IPS-18a (cell line): ENCODE measurements around the gene PTPRN2.

Source experiments
- H3K27ac ChIP-seq: one replicate; pipeline ENCODE4 v1.5.1; 2013; ENCODE audit warnings: low read length
- H3K27me3 ChIP-seq: one replicate; pipeline ENCODE4 v1.6.1; 2013; ENCODE audit warnings: mild to moderate bottlenecking, low read length; ENCODE audit not compliant: control insufficient read depth, insufficient read depth
- H3K36me3 ChIP-seq: one replicate; pipeline ENCODE4 v1.6.1; 2013; ENCODE audit warnings: low read depth, low read length; ENCODE audit not compliant: control insufficient read depth
- H3K4me1 ChIP-seq: one replicate; pipeline ENCODE4 v1.6.1; 2013; ENCODE audit warnings: low read depth, low read length; ENCODE audit not compliant: control insufficient read depth
- H3K4me3 ChIP-seq: one replicate; pipeline ENCODE4 v1.5.1; 2013; ENCODE audit warnings: low read length
- H3K9ac ChIP-seq: one replicate; pipeline ENCODE4 v1.6.1; 2013; ENCODE audit warnings: mild to moderate bottlenecking, low read length, moderate library complexity
- H3K9me3 ChIP-seq: one replicate; pipeline ENCODE4 v1.6.1; 2013; ENCODE audit warnings: low read depth, low read length; ENCODE audit not compliant: control insufficient read depth

Gene PTPRN2

GRCh38 chr7:157712666-157713235, 874.9 kb downstream of the PTPRN2 start:
- H3K36me3 ChIP-seq, result no peaks in the 10 kb centered on the region
- H3K4me1 ChIP-seq, result no peaks in the 10 kb centered on the region
- no peak overlapping the region for H3K4me3 ChIP-seq
- H3K27ac ChIP-seq, result no peak overlapping the region
- no peaks in the 10 kb centered on the region for H3K9me3 ChIP-seq
- no peaks in the 10 kb centered on the region for H3K27me3 ChIP-seq
- no peak overlapping the region for H3K9ac ChIP-seq

GRCh38 chr7:157711353-157711888, 876.2 kb downstream of the PTPRN2 start:
- no peak overlapping the region for H3K9ac ChIP-seq
- no peak overlapping the region for H3K27ac ChIP-seq
- H3K4me3 ChIP-seq, result no peak overlapping the region
- H3K4me1 ChIP-seq, result no peaks in the 10 kb centered on the region
- H3K27me3 ChIP-seq, result no peaks in the 10 kb centered on the region
- H3K9me3 ChIP-seq, result no peaks in the 10 kb centered on the region
- no peaks in the 10 kb centered on the region for H3K36me3 ChIP-seq

DNA sequence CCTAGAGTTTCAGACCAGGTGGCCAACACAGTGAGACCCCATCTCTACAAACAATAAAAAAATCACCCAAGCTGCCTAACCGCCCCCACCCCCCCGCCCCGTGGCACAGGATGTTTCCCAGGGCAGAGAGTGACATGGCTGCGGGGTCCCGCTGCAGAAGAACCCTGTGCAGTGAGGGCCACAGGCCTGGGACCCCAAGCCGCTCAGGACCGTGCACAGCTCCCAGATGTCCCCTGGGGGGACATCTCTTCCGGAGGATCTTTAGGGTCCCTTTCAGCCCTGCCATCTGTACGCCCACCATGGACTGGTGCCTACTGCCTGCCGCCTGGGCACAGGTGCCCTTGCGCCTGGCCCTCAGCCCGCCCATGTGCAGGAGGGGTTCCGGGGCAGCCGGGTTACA, 877.2 kb downstream of the PTPRN2 start:
- H3K4me3 ChIP-seq, result no peak overlapping the region
- no peak overlapping the region for H3K9ac ChIP-seq
- H3K4me1 ChIP-seq, result no peaks in the 10 kb centered on the region
- H3K9me3 ChIP-seq, result no peaks in the 10 kb centered on the region
- no peaks in the 10 kb centered on the region for H3K36me3 ChIP-seq
- H3K27ac ChIP-seq, result no peak overlapping the region
- H3K27me3 ChIP-seq, result no peaks in the 10 kb centered on the region

GRCh38 chr7:157709531-157710251, 877.9 kb downstream of the PTPRN2 start:
- Histone ChIP-seq H3K4me3 (no peak overlapping the region), H3K9ac (no peak overlapping the region), H3K27ac (no peak overlapping the region), H3K36me3 (no peaks in the 10 kb centered on the region), H3K4me1 (no peaks in the 10 kb centered on the region), H3K9me3 (no peaks in the 10 kb centered on the region), H3K27me3 (no peaks in the 10 kb centered on the region)

DNA sequence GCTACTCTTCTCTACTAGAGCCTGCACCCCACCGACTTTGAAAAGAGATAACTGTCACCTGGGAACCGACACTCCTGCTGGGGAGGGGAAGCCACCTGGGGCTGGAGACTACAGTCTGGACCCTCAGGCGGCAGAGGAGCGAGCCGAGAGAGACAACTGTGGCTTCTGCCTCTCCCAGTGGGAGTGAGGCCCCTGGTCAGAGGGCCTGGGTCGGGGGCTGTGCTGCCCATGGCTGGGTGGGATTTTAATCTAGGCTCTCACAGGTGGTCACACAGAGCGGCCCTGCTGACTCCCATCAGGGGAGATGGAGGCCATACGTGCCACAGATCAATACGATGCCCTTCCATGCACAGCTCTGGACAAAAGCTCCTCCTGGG, 878.7 kb downstream of the PTPRN2 start:
- H3K27ac ChIP-seq, result no peak overlapping the region
- H3K4me3 ChIP-seq, result no peak overlapping the region
- H3K9ac ChIP-seq, result no peak overlapping the region
- no peaks in the 10 kb centered on the region for H3K9me3 ChIP-seq
- no peaks in the 10 kb centered on the region for H3K36me3 ChIP-seq
- H3K4me1 ChIP-seq, result no peaks in the 10 kb centered on the region
- no peaks in the 10 kb centered on the region for H3K27me3 ChIP-seq

GRCh38 chr7:157707983-157708918, 879.4 kb downstream of the PTPRN2 start:
- no peaks in the 10 kb centered on the region for H3K9me3 ChIP-seq
- no peak overlapping the region for H3K27ac ChIP-seq
- H3K4me3 ChIP-seq, result no peak overlapping the region
- H3K36me3 ChIP-seq, result no peaks in the 10 kb centered on the region
- H3K27me3 ChIP-seq, result no peaks in the 10 kb centered on the region
- H3K4me1 ChIP-seq, result no peaks in the 10 kb centered on the region
- no peak overlapping the region for H3K9ac ChIP-seq

DNA sequence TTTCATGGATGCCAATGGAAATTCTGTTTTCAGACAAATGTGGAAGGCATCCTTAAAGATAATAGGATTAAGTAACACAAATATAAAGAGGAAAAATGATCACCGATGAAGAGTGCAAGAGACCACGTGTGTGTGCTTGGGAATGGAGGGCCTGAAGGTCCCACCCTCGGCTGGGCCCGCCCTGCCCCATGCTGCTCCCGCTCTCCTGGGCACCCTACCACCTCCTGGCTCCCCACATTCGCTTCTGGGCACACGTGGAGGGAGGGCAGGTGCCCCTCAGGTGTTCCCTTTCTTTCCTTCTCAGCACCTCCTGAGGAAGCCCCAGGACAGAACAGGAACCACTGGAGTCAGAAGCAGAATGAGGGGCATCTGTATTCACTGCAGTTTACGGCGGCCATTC, 883.3 kb downstream of the PTPRN2 start:
- Histone ChIP-seq H3K4me3 (no peak overlapping the region), H3K9me3 (no peaks in the 10 kb centered on the region), H3K27ac (no peak overlapping the region), H3K4me1 (no peaks in the 10 kb centered on the region), H3K36me3 (no peaks in the 10 kb centered on the region), H3K9ac (no peak overlapping the region), H3K27me3 (no peaks in the 10 kb centered on the region)

GRCh38 chr7:157703534-157704195, 884.0 kb downstream of the PTPRN2 start:
- Histone ChIP-seq H3K9me3 (no peaks in the 10 kb centered on the region), H3K36me3 (no peaks in the 10 kb centered on the region), H3K27me3 (no peaks in the 10 kb centered on the region), H3K4me3 (no peak overlapping the region), H3K4me1 (no peaks in the 10 kb centered on the region), H3K9ac (no peak overlapping the region), H3K27ac (no peak overlapping the region)

GRCh38 chr7:157703131-157703530, 884.5 kb downstream of the PTPRN2 start:
- Histone ChIP-seq H3K9ac (no peak overlapping the region), H3K9me3 (no peaks in the 10 kb centered on the region), H3K36me3 (no peaks in the 10 kb centered on the region), H3K27ac (no peak overlapping the region), H3K27me3 (no peaks in the 10 kb centered on the region), H3K4me3 (no peak overlapping the region), H3K4me1 (no peaks in the 10 kb centered on the region)

DNA sequence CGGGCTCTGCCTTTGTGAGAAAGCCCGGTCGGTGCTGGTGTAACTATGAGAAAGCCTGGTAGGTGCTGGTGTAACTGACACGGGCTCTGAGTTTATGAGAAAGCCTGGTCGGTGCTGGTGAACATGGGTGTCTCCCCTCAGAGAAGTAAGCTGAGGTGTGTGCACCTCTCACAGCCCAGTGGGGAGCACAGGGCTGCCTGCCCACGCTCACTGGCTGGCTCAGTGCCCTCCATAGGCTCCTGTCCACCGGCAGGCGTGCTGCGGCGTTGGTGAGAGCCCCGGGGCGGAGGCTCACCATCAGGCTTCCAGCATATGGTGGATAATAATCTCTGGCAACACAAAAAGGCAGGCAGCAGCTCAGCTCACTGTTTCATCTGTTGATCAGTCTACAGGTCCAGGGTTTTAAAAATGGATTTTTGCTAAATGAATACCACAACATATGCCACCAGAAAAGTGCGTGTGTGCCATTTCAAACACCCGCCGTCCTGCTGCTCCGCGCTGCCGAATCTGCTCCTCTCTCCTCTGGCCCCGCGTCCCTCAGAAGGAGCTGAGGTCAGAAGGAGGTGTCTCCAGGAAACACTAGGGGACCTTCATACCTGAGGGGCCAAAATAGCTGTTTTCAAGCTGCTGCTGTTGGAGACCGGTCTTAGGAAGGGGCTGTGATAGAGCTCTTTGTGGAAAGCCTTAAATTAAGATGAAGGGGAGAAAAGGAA, 885.2 kb downstream of the PTPRN2 start:
- no peaks in the 10 kb centered on the region for H3K27me3 ChIP-seq
- H3K9ac ChIP-seq, result no peak overlapping the region
- H3K4me3 ChIP-seq, result no peak overlapping the region
- H3K9me3 ChIP-seq, result no peaks in the 10 kb centered on the region
- H3K4me1 ChIP-seq, result no peaks in the 10 kb centered on the region
- H3K36me3 ChIP-seq, result no peaks in the 10 kb centered on the region
- no peak overlapping the region for H3K27ac ChIP-seq
